Occipital lobe (tissue), 2 donors: ENCODE results near the gene NDUFA1. TPM values are rescaled to one million over a fixed set of nuclear protein-coding genes. Genes with fewer than 3 reads are reported as not detected.
"Not testable (repeated sequence)": the region's sequence is repeated elsewhere in the genome, so short reads cannot be mapped to it uniquely, and the experiment has no call there.

Experiments used
- DNase-seq: peaks from one replicate; lab custom pipeline; 2025; lab: John Stamatoyannopoulos, UW
- total RNA-seq: library from RNA; depleted of rRNA; stranded (reverse); fragments of >200 nt; gene quantifications from one replicate; pipeline ENCODE4 v1.2.3, GENCODE V29; 2014

NDUFA1 gene
- total RNA-seq: 28.1 TPM

DNA sequence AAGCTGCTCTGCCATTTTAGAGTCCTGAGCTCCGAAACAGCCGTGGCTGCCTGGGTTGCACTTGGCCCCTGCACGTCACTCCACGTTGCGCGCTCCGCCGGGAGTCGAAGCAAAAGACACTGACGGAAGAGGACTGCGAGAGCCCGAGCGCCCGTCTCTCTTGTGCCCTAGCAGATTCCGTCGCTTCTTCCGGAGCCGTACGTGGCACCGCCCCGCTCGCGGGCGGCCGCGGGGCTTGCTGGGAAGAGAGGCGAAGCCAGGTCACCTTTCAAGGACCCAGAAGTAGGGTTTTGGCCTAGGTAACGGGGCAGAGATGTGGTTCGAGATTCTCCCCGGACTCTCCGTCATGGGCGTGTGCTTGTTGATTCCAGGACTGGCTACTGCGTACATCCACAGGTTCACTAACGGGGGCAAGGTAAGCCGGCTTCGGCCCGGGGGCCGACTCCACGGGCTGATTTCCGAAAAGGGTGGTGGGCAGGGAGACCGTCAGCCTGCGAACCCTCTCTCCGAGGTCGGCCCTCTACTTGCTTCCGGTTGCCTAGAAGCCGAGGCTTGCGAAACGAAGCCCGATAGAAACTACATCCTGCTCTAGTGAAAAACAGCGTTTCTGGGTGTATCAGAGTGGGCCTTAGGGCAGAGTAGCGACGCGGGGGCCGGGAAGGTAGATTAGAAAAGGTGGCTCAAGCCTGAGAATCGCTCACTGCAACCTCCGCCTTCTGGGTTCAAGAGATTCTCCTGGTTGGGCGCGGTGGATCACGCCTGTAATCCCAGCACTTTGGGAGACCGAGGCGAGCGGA lies at the start of gene NDUFA1, which contains the start of gene RNF113A:
TSS of gene NDUFA1 (plus strand) at position 234 of the 797 bp plus-strand sequence. CDS start at position 314, 80 bp downstream.
TSS of gene RNF113A (minus strand) at position 135 of the 797 bp plus-strand sequence. CDS start at position 15, 120 bp downstream.
- DNase-seq: peak; percentile 84

DNA sequence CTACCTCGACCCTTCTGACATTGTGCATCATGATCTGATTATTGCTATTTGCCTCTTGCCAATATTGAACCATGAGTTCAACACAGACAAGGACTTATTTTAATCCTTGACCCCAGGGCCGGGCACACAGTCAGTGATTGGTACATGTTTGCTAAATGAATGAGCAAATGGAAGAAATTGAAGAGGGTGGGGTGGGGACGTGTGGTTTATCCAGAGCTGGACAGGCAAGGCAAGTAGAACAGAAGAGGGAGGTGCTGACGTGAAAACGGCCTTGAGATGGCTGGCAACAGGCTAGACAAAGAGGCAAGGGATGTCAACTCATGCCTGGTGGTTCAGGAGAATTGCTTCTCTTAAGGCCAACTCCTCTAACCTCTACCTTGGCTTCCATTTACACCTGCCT lies 47.4 kb upstream of the NDUFA1 start:
- not testable (repeated sequence) for DNase-seq

DNA sequence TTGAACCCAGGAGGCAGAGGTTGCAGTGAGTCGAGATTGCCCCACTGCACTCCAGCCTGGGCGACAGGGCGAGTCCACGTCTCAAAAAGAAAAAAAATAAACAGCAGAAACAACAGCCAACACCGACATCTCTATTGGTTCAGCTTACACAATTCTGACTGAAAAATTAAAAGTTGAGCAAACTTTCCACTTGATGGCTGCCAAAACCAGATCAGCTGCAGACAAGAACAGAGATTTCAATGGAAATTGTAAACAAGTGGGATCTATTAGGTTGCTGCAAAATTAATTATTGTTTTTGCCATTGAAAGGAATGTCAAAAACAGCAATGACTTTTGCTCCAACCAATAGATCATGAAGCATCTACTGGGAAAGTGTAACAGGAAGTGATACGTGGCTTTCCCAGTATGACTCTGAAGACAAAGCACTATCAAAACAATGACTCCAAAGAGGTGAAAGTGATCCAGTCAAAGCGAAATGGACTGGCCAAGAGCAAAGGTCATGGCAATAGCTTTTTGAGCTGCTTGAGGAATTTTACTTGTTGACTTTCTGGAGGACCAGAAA lies 45.2 kb upstream of the NDUFA1 start:
- no peak for DNase-seq

DNA sequence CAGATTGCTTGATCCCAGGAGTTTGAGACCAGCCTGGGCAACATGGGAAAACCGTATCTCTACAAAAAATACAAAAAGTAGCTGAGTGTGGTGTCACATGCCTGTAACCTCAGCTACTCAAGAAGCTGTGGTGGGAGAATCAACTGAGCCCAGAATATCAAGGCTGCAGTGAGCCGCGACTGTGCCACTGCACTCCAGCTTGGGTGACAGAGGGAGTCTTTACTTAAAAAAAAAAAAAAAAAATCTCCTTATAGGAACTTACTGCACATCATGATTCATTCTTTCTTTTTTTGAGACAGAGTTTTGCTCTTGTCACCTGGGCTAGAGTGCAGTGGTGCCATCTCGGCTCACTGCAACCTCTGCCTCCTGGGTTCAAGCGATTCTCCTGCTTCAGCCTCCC lies 43.2 kb upstream of the NDUFA1 start:
- no peak for DNase-seq

DNA sequence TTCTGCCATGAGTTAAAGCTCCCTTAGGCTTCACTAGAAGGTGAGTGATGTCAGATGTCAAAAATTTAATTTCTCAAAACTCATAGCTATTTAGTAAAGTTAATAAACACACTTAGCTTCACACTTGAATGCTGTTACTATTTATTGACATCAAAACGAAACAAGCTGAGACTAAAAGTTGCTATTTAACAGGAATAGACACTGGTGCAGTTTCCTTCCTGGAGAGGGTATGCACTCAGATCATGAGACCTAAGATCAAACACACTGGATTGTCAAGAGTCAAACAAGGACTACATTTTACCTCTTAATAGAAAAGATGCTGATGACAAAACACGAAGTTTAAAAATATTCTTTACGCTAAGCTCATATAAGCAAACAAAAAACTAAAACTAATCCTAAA lies 37.7 kb upstream of the NDUFA1 start:
- no peak for DNase-seq

DNA sequence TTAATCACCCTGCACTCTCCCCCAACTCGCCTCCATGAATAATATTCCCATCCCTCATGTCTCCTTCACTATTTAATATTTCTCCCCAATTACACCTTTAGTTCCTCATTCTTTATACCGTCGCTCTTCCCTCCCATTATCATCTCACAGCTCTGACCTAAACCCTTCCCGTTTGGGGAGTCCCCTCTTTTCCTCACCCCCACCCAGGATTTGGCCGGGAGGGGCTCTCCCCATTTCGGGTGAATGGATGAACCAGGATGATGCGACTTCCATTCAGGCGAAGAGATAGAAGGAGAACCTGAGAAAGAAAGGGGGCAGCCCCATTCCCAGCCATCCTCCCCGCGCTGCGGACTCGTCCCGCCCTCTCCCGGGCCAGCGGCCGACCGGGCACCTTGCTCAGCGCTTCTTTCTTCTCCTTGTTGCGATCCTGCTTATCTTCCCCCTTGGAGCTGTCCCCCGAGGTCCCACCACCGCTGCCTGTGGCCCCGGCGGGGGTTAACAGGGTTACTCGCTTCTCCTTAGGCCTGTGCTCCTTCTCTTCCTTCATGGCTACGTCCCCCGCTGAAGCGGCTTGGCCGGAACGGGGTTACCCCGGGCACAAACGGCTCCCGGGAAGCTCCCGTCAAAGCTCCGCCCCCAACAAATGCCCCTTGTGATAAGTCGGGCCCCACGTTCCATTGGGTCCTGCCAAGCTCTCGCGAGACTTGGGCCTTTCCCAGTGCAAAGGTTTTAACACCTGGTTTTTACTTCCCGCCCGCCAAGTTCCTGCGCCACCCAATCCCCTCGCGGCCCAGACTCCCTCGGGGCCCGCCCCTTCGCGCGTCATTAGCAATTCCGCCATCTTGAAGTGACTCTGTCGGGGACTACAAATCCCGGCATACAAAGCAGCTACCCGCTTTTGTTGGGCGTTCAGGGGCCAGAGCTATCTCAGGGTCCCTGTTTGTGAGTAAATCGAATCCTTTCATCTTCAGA lies 19.0 kb upstream of the NDUFA1 start, which contains the start of gene UPF3B:
TSS of gene UPF3B (minus strand) at position 582 of the 972 bp plus-strand sequence. CDS start at position 547, 35 bp downstream.
- peak; percentile 92 for DNase-seq

DNA sequence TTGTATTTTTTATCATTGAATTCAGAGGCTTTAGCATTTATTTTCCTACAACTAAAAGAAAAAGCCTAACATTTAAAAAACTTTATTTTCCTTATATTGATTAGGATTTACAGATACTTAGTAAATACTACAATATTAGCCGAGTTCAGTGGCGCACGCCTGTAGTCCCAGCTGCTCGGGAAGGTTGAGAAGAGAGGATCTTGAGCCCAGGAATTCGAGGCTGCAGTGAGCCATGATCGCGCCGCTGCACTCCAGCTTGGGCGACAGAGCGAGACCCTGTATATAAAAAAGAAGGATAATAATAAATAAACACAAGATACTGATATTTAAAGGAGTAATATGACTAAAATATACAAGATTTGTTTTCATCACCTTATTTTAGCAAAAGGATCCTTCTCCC lies 18.2 kb upstream of the NDUFA1 start:
- no peak for DNase-seq

DNA sequence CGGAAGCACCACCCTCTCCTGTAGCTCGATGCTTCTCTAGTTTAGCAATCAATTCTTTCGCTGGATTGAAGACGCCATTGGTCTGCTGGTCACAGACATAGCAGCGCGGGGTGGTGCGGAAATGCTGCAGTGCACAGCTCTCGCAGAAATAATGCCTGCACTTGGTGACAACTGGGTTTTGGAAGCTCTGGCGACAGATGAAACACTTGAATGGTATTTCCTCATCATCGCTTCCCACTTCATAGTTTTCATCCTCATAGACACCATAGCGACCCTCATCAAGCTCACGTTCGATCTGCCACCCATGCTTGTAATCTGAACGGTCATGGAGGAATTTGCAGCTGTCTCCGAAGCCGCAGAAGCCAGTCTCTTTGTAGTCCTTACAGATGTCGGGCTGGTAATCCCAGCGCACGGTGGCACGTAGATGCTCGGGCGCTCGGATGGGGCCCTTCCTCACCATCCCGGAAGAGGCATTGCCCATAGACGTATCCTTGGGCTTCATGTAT lies 953 bp upstream of the NDUFA1 start:
- no peak for DNase-seq

DNA sequence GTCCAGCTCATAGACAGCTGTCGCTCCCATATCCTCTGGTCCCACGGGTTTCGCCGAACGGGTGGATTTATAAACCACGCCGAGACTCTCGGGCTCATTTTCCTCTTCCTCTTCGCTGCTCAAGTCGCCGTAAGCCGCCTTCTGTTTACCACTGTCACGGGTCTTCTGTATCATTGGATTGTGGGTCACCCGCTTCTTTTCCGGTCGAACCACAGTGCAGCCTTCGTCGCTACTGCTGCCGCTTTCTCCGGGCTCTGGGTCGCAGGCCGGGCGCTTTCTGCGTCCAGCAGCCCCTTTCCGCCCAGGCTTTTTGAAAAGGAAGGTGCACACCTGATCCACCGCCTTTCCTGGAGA lies 410 bp upstream of the NDUFA1 start:
- no peak for DNase-seq

DNA sequence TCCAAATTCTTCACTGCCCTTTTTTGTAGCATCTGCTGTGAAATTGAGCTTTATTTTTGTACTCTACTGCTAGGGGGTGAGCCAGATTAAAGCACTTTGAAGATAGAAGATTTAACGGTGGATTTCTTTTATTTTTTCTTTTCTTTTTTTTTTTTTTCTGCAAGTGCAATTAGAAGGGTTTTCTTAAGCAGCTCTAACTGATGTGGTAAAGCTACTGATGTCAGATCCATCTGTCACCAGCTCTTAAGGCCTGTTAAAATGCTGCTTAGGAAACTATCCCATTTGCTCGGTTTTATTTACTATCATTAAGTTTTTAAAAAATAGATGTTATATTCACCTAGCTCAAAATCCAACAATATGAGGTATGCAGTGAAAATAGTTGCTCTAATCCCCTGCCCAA lies 7.1 kb downstream of the NDUFA1 start:
- DNase-seq: no peak

DNA sequence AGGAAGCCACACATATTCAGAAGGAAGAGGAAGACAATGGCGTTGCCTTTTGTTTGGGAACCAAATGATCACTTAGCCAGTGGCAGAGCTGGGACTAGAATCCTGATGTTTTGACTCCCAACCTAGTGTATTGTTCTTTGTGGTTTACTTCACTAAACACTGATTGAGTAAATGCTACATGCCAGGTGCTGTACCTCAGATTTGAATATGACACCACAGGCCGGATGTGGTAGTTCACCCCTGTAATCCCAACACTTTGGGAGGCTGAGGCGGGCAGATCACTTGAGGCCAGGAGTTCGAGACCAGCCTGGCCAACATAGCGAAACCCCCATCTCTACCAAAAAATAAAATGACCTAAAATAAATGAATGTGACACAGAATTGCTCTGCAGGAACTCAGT lies 8.4 kb downstream of the NDUFA1 start:
- no peak for DNase-seq

DNA sequence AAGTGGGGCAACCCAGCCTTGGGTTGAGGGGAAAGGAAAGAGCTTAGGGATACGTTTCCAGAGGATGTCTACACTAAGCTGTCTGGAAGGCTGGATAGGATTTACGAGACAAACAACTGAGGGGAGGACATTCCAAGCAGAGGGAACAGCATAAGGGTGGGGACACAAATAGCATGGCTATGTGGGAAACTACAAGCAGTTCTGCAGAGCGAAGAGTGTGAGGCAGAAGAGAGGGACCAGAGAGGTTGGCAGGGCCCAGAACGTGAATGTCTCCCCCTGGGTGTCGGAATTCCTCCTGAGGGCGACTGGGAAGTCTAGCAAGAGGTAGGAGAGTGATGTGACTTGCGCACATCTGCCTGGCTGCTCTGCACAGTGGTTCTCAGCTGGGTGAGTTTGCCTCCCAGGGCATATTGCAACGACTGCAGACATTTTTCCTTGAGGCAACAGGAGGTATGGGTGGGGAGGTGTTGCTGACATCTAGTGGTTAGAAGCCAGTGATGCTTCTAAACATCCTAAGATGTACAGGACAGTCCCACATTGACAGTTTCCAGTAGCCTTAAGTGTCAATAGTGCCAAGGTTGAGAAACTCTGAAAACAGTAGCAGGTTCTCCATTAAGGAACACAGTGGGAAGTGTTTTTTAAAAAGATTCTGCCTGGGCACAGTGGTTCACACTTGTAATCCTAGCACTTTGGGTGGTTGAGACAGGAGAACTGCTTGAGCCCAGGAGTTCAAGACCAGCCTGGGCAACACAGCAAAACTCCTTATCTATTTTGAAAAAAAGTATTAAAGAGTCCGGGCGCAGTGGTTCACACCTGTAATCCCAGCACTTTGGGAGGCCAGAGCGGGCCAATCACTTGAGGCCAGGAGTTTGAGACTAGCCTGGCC lies 9.2 kb downstream of the NDUFA1 start:
- DNase-seq: no peak

DNA sequence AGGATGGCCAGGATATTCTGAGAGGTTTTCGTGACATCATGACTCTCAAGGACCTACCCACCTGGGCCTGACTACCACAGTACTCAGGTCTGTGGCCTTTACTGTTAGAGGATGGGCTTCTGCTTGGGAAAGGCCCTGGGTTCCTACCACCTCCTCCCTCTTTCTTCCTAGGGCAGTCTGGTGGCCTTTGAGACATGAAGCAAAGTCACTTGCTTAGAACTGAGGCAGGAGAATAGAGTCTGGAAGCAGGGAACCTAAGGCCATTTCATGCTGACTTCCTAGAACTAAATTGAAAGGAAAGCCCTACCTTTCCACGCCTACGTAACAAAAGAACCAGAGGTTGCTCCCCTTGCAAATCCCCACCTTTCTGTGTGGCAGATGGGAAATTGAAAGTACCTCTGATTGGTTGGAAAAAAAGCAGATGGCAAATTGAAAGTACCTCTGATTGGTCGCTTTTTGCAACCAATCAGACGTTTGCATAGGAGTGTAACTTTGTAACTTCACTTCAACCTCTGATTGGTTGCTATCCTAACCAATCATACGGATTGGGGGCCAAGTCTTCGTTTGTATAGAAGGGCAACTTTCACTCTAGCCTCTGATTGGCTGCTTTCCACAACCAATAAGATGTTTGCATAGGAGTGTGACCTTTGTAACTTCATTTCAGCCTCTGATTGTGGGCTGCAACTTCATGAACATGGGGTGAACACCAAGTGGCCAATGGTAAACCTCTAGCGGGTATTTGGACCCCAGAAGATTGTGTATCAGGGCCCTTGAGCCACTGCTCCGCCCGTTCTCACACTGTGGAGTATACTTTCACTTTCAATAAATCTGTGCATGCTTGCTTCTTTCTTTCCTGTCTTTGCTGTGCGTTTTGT lies 14.2 kb downstream of the NDUFA1 start:
- no peak for DNase-seq

DNA sequence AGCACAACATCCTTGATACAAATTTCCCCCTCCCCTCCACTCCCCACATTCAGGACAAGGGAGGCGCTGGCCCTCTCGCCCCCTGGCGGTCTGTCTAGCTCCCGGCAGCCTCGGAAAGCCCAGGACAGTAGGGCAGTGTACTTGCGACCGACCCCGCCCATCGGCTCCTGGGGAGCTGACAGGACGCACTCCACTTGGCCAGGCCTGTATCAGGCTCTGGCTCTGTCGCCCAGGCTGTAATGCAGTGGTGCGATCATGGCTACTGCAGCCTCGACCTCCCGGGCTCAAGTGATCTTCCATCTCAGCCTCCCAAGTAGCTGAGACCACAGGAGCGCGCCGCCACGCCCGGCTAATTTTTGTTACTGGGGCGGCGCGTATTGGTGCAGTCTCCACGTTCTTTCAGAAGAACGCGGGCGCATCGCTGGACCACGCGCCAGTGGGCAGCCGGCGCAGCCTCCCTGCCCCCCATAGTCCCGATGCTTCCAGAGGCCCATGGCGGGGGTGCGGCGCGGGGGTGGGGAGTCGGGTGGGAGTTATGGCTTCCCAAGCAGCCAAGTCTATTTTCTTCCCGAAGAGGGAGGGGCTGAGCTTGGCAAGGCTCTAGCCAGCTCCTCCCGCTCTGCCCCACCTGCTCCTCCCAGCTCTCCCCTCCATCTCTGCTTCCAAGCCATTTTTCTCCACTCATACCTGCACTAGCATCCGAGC lies 16.2 kb downstream of the NDUFA1 start:
- no peak for DNase-seq

DNA sequence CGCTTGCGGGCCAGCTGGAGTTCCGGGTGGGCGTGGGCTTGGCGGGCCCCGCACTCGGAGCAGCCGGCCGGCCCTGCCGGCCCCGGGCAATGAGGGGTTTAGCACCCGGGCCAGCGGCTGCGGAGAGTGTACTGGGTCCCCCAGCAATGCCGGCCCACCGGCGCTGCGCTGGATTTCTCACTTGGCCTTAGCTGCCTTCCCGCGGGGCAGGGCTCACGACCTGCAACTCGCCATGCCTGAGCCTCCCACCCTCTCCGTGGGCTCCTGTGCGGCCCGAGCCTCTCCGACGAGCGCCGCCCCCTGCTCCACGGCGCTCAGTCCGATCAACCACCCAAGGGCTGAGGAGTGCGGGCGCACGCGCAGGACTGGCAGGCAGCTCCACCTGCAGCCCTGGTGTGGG lies 19.0 kb downstream of the NDUFA1 start:
- DNase-seq: not testable (repeated sequence)

DNA sequence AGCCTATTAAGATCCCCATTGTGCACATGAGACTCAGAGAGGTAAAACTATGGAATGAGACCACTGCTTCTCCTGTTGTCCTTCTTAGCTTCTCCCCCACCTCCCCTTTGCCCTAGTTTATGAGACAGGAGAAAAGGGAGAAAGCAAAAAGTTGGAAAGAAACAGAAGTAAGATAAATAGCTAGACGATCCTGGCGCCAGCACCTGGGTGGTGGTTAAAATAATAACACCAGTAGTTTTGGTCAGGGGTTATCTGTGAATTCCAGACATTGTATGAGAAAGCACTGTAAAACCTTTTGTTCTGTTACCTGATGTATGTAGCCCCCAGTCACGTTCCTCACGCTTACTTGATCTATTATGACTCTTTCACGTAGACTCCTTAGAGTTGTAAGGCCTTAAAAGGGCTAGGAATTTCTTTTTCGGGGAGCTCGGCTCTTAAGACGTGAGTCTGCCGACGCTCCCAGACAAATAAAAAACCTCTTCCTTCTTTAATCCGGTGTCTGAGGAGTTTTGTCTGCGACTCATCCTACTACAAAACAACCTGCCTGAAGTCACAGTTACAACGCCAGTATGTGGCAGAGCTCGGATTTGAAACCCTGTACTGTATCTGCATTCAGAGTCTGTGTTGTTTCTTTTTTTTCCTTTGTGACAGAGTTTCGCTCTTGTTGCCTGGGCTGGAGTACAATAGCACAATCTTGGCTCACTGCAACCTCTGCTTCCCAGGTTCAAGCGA lies 20.5 kb downstream of the NDUFA1 start:
- DNase-seq: not testable (repeated sequence)

DNA sequence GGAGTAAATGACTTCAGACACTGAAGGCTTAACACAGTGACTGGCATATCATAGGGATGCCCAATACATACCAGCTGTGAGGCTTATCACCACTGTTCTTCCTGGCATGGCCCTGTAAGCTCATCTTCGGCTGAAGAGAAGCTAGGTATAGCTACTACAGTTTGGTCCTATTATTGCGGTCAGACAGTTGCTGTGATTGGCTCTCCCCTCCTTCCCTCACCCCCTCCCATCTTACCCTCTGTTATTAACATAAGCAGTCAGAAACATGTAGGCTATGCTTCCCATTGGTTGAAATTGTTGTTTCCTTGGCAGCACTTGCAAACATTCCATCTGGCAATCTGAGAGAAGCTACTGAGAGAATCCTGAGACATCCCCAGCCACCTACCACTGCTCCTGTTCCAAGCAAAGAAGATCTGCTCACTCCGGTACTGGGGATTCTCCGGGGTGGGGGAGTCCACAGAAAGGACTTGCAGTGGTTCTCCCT lies 24.3 kb downstream of the NDUFA1 start, which contains the start of gene AKAP14:
TSS of gene AKAP14 (plus strand) at position 51 of the 484 bp plus-strand sequence. CDS start 7,331 bp downstream, outside the sequence.
- DNase-seq: no peak

DNA sequence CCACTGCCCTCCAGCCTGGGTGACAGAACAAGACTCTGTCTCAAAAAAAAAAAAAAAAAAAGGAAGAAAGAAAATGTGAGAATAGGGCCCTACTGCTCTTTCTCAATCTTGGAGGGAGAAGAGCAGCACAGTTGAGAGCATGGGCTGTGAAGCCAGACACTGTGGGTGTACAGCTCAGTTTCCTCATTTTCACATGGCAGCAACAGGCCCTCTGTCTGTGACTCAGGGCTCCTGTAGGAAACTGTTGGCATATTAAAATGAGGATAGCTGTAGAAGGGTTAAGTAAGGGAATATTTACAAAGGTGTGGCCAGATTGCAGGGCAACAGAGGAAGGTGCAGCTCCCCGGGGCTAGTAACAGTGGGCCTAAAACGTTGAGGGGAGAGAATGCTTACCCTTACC lies 27.5 kb downstream of the NDUFA1 start:
- no peak for DNase-seq
